Measurements from ENCODE around the gene BACH2.

- no peak for TF ChIP-seq CTCF (IDR thresholded peaks at IDR 0.05; ENCODE audit: insufficient read depth, low read length)
- no peak for TF ChIP-seq REST (IDR thresholded peaks at IDR 0.05; ENCODE audit: insufficient replicate concordance, low read depth)
- TF ChIP-seq POLR2AphosphoS5 (IDR thresholded peaks at IDR 0.05; ENCODE audit: low read depth): no peak
- no peak for TF ChIP-seq SPI1 (IDR thresholded peaks at IDR 0.05; ENCODE audit: borderline replicate concordance, low read depth)
- TF ChIP-seq GABPA (IDR thresholded peaks at IDR 0.05; ENCODE audit: low read depth): no peak
Observed at GRCh38 chr6:90008189-90008907, 288.3 kb downstream of the BACH2 start.
